H1 (cell line): ENCODE results near the gene NDUFB5. TPM values are rescaled to one million over a fixed set of nuclear protein-coding genes. Genes with fewer than 3 reads are reported as not detected.

Experiments
- CTCF ChIA-PET: fragments of 300-600 bp; sonication (Branson Sonifier 250); formaldehyde crosslinking; loops from one replicate; lab custom pipeline; 2021; ENCODE audit not compliant: partially characterized antibody; lab: Charles Lee
- POLR2A ChIA-PET: fragments of 300-600 bp; sonication (Branson Sonifier 250); formaldehyde crosslinking; loops from one replicate; lab custom pipeline; 2021; ENCODE audit warnings: inconsistent platforms; ENCODE audit not compliant: partially characterized antibody; lab: Charles Lee
- DNase-seq, 2 experiments: peaks; one replicate each; pipeline versions ENCODE4 v3.0.0 to v3.0.0-alpha.2; 2010 to 2022; ENCODE audit warnings: low spot score in 2 of 2, low read depth in 1 of 2, mixed read lengths in 1 of 2
- FAIRE-seq: peaks from 2 replicates; lab custom pipeline; 2011; peaks lifted over from hg19 to GRCh38; lab: Jason Lieb, UNC
- H2AFZ ChIP-seq: 2 replicates; pipeline ENCODE4 v1.8.1; 2012; ENCODE audit warnings: low read length, inconsistent platforms
- H2AK5ac ChIP-seq: 2 replicates; pipeline ENCODE4 v1.6.1; 2013; ENCODE audit warnings: low read depth, low read length
- H2BK120ac ChIP-seq: replicated peaks from 2 replicates; pipeline ENCODE3; 2013; ENCODE audit warnings: low read depth, low read length, inconsistent platforms
- H2BK12ac ChIP-seq: 2 replicates; pipeline ENCODE4 v1.6.1; 2013; ENCODE audit warnings: low read depth, low read length
- H2BK15ac ChIP-seq: 2 replicates; pipeline ENCODE4 v1.6.1; 2013; ENCODE audit warnings: low read length
- H2BK20ac ChIP-seq: 2 replicates; pipeline ENCODE4 v1.6.1; 2013; ENCODE audit warnings: low read length
- H2BK5ac ChIP-seq: 2 replicates; pipeline ENCODE4 v1.6.1; 2013; ENCODE audit warnings: low read depth, low read length
- H3K14ac ChIP-seq: 2 replicates; pipeline ENCODE4 v1.6.1; 2013; ENCODE audit warnings: inconsistent platforms; ENCODE audit not compliant: insufficient read length
- H3K18ac ChIP-seq: 2 replicates; pipeline ENCODE4 v1.6.1; 2013; ENCODE audit warnings: low read length; ENCODE audit errors: extremely low read depth
- H3K23ac ChIP-seq: 2 replicates; pipeline ENCODE4 v1.6.1; 2013; ENCODE audit warnings: inconsistent platforms; ENCODE audit not compliant: insufficient read length
- H3K23me2 ChIP-seq: 2 replicates; pipeline ENCODE4 v1.6.1; 2013; ENCODE audit warnings: low read depth, low read length
- H3K27ac ChIP-seq: 2 replicates; pipeline ENCODE4 v1.6.1; 2011; ENCODE audit warnings: low read depth, low read length, inconsistent platforms
- H3K27me3 ChIP-seq, 4 experiments: replicated peaks in 1 of 4; 1 replicate in 1 of 4; 2 replicates in 3 of 4; pipeline versions ENCODE4 v1.6.1 to v1.8.1; 2011 to 2013; ENCODE audit warnings: low read length in 3 of 4, mild to moderate bottlenecking in 3 of 4, inconsistent platforms in 2 of 4, mixed read lengths in 2 of 4, moderate library complexity in 1 of 4; ENCODE audit not compliant: control insufficient read depth in 3 of 4, insufficient read depth in 3 of 4; ENCODE audit errors: extremely low read depth in 1 of 4
- H3K36me3 ChIP-seq, 4 experiments: 2 replicates each; pipeline versions ENCODE4 v1.6.1 to v1.8.1; 2011 to 2013; ENCODE audit warnings: mild to moderate bottlenecking in 4 of 4, low read length in 3 of 4, moderate library complexity in 2 of 4, control low read depth in 1 of 4, inconsistent platforms in 1 of 4; ENCODE audit not compliant: insufficient read depth in 4 of 4, control insufficient read depth in 2 of 4
- H3K4ac ChIP-seq: replicated peaks from 2 replicates; pipeline ENCODE3; 2013; ENCODE audit warnings: low read length, low read depth, mixed read lengths, inconsistent platforms; ENCODE audit not compliant: insufficient read length
- H3K4me1 ChIP-seq, 4 experiments: replicated peaks in 1 of 4; 1 replicate in 1 of 4; 2 replicates in 3 of 4; pipeline versions ENCODE4 v1.6.1 to v1.8.1; 2011 to 2013; ENCODE audit warnings: low read length in 3 of 4, inconsistent platforms in 2 of 4, mixed read lengths in 1 of 4; ENCODE audit not compliant: insufficient read depth in 4 of 4, control insufficient read depth in 3 of 4
- H3K4me2 ChIP-seq, 2 experiments: 2 replicates each; pipeline versions ENCODE4 v1.6.1 to v1.8.1; 2011 to 2013; ENCODE audit warnings: low read depth in 2 of 2, low read length in 2 of 2, control low read depth in 1 of 2, inconsistent platforms in 1 of 2, mild to moderate bottlenecking in 1 of 2; ENCODE audit not compliant: insufficient read depth in 1 of 2
- H3K4me3 ChIP-seq, 4 experiments: fragments of 200-600, 300-600 bp in 1 of 4; sonication (generic), shearing (Covaris generic), sonication (Bioruptor Twin) in 1 of 4; 2 replicates each; pipeline versions ENCODE4 v1.5.1 to v1.8.1; 2011 to 2016; ENCODE audit warnings: low read length in 4 of 4, low read depth in 3 of 4, control low read depth in 2 of 4, inconsistent platforms in 2 of 4, mild to moderate bottlenecking in 2 of 4, mixed read lengths in 1 of 4, moderate library complexity in 1 of 4; ENCODE audit not compliant: insufficient read depth in 2 of 4; ENCODE audit errors: extremely low read depth in 1 of 4
- H3K56ac ChIP-seq: replicated peaks from 2 replicates; pipeline ENCODE3; 2013; ENCODE audit warnings: low read depth, mild to moderate bottlenecking, mixed read lengths, low read length, inconsistent platforms; ENCODE audit not compliant: insufficient read length
- H3K79me1 ChIP-seq: 2 replicates; pipeline ENCODE4 v1.6.1; 2013; ENCODE audit warnings: low read depth, low read length, control low read depth
- H3K79me2 ChIP-seq, 2 experiments: 2 replicates each; pipeline versions ENCODE4 v1.6.1 to v1.8.1; 2012 to 2013; ENCODE audit warnings: low read length in 2 of 2, mild to moderate bottlenecking in 2 of 2, inconsistent platforms in 1 of 2; ENCODE audit not compliant: insufficient read depth in 2 of 2, control insufficient read depth in 1 of 2
- H3K9ac ChIP-seq, 4 experiments: replicated peaks in 1 of 4; 1 replicate in 1 of 4; 2 replicates in 3 of 4; pipeline versions ENCODE4 v1.6.1 to v1.8.1; 2011 to 2013; ENCODE audit warnings: low read depth in 3 of 4, low read length in 3 of 4, control low read depth in 2 of 4, mild to moderate bottlenecking in 2 of 4, moderate library complexity in 2 of 4, inconsistent platforms in 1 of 4; ENCODE audit errors: extremely low read depth in 1 of 4
- H3K9me3 ChIP-seq, 2 experiments: 2 replicates each; pipeline versions ENCODE4 v1.6.1 to v1.8.1; 2012 to 2013; ENCODE audit warnings: mild to moderate bottlenecking in 2 of 2, moderate library complexity in 2 of 2, control low read depth in 1 of 2, inconsistent platforms in 1 of 2, low read depth in 1 of 2, low read length in 1 of 2, mixed read lengths in 1 of 2; ENCODE audit not compliant: insufficient read depth in 2 of 2
- H4K20me1 ChIP-seq, 2 experiments: replicated peaks in 1 of 2; 2 replicates each; pipeline versions ENCODE3 to v1.8.1; 2011 to 2013; ENCODE audit warnings: inconsistent platforms in 2 of 2, low read length in 2 of 2, mild to moderate bottlenecking in 1 of 2; ENCODE audit not compliant: insufficient read depth in 2 of 2, control insufficient read depth in 1 of 2
- H4K5ac ChIP-seq: 2 replicates; pipeline ENCODE4 v1.6.1; 2013; ENCODE audit warnings: low read length, low read depth, mixed read lengths, inconsistent platforms; ENCODE audit not compliant: insufficient read length
- H4K8ac ChIP-seq: 2 replicates; pipeline ENCODE4 v1.8.0; 2013; ENCODE audit warnings: mild to moderate bottlenecking, moderate library complexity, low read length, inconsistent platforms; ENCODE audit not compliant: insufficient read depth; ENCODE audit errors: extremely low read depth
- H4K91ac ChIP-seq: replicated peaks from 2 replicates; pipeline ENCODE3; 2013; ENCODE audit warnings: low read length, mixed read lengths, inconsistent platforms; ENCODE audit not compliant: insufficient read length
- EGR1 ChIP-seq: IDR thresholded peaks from 2 replicates; pipeline ENCODE4 v1.6.1; 2011; ENCODE audit warnings: low read depth, low read length, borderline replicate concordance
- MAFK ChIP-seq: IDR thresholded peaks from 2 replicates; pipeline ENCODE4 v1.6.1; 2012; ENCODE audit warnings: low read depth, mild to moderate bottlenecking, improper control_type of control experiment, low read length
- MAX ChIP-seq: IDR thresholded peaks from 2 replicates; pipeline ENCODE4 v1.6.1; 2012; ENCODE audit warnings: inconsistent platforms
- NANOG ChIP-seq: IDR thresholded peaks from 2 replicates; pipeline ENCODE4 v1.6.1; 2011; ENCODE audit warnings: low read length, low read depth, mild to moderate bottlenecking, inconsistent platforms; ENCODE audit not compliant: insufficient read depth, poor library complexity, severe bottlenecking
- SIRT6 ChIP-seq: IDR thresholded peaks from one replicate; pipeline ENCODE4 v1.7.1; 2012; ENCODE audit warnings: low read length, inconsistent platforms
- SRF ChIP-seq: IDR thresholded peaks from 2 replicates; pipeline ENCODE4 v1.6.1; 2011; ENCODE audit warnings: mild to moderate bottlenecking, low read depth, low read length, moderate library complexity
- TCF12 ChIP-seq: IDR thresholded peaks from 2 replicates; pipeline ENCODE4 v1.6.1; 2011; ENCODE audit warnings: low read depth, mild to moderate bottlenecking, low read length
- WGBS, 2 experiments: shearing (Covaris generic) in 1 of 2; methylation state at CpG; one replicate each; pipeline versions ENCODE4 v1.1.6 to v1.1.7; 2013 to 2015; ENCODE audit warnings: low lambda C conversion rate in 2 of 2, mixed read lengths in 2 of 2, inconsistent platforms in 1 of 2, low coverage in 1 of 2, missing lambda C conversion rate in 1 of 2; ENCODE audit not compliant: insufficient replicate concordance in 2 of 2, insufficient coverage in 1 of 2, insufficient read length in 1 of 2; ENCODE audit errors: extremely low coverage in 1 of 2, missing lambda C conversion rate in 1 of 2; 5-methylcytosine and 5-hydroxymethylcytosine counted together
- polyA plus RNA-seq, 7 experiments: library from polyadenylated mRNA; depleted of rRNA in 3 of 7; stranded (reverse) in 5 of 7; unstranded in 2 of 7; fragments of >200 nt in 5 of 7; fragments of 200-250 nt in 2 of 7; gene quantifications; 1 replicate in 5 of 7; 2 replicates in 1 of 7; 4 replicates in 1 of 7; pipeline versions ENCODE4 v1.2.1 to v1.2.3, GENCODE V29; 2011 to 2013; ENCODE audit warnings: missing spikeins in 2 of 7, mixed read lengths in 2 of 7
- total RNA-seq: library from RNA; stranded (reverse); fragmentation: NEBNext Ultra II Directional; extraction: Animal tissue kit (Norgen Biotek cat#: 25700); gene quantifications from 2 replicates; pipeline ENCODE4 v1.2.1, GENCODE V29; 2021

NDUFB5 gene
- total and polyA plus RNA-seq, 2 of the 8 experiments (the other 6 are each of a cell fraction or from before 2014, with no cell fraction given): 46.1 to 85.8 TPM

- Histone ChIP-seq H3K79me1 (no peaks in the 10 kb centered on the region), H3K9me3 (no peaks in the 10 kb centered on the region), H4K5ac (no peak overlapping the region), H3K23me2 (peaks cover 4% of the 10 kb centered on the region), H3K4me3 (no peak overlapping the region), H3K4ac (no peak overlapping the region), H2BK15ac (no peak overlapping the region), H2BK12ac (no peak overlapping the region), H3K9ac (no peak overlapping the region), H3K18ac (no peak overlapping the region), H2AK5ac (no peak overlapping the region), H3K79me2 (peaks cover 0 to 45% of the 10 kb centered on the region in 2 experiments; a peak in 2 of 4 replicates), H4K20me1 (no peaks in the 10 kb centered on the region), H2BK20ac (no peak overlapping the region), H3K56ac (no peak overlapping the region), H3K23ac (no peak overlapping the region), H3K27ac (no peak overlapping the region), H2AFZ (no peak overlapping the region), H3K4me2 (no peak overlapping the region), H2BK120ac (no peak overlapping the region), H3K36me3 (peaks cover 0 to 13% (median 2%) of the 10 kb centered on the region in 4 experiments; a peak in 3 of 8 replicates), H2BK5ac (no peak overlapping the region), H4K8ac (no peak overlapping the region), H3K14ac (no peak overlapping the region), H3K27me3 (no peaks in the 10 kb centered on the region), H3K4me1 (no peaks in the 10 kb centered on the region), H4K91ac (no peak overlapping the region)
- no peak for DNase-seq
- ChIA-PET POLR2A (interaction anchor here (1.1 to 1.4 kb wide), 3 partner anchors 9 to 43 kb away, joined by 3 to 4 read pairs (median 3); no protein-coding TSS in a partner anchor), CTCF (no interaction called here)
- TF ChIP-seq SRF: no peak
- TF ChIP-seq NANOG: no peak
- no peak for TF ChIP-seq SIRT6
- TF ChIP-seq TCF12: no peak
- no peak for TF ChIP-seq EGR1
- TF ChIP-seq MAFK: no peak
- no peak for TF ChIP-seq MAX
- no peak for FAIRE-seq
- 87% methylated on average over 4 of the region's 4 CpGs; no CpG with 5 or more reads in 1 of the 2 experiments for WGBS, 2 experiments
These were observed 2.0 kb downstream of the NDUFB5 start for GRCh38 chr3:179606534-179607085.
